Activated CD4-positive, alpha-beta T cell treated with anti-CD3 and anti-CD28 coated beads, Interleukin-2, Interleukin-6, amounts not matched to agents 100 ng/mL and 50 ng/mL, durations not matched to agents 16 hours and 8 hours (primary cell): ENCODE results near the gene MOV10.
"Not testable (repeated sequence)": the region's sequence is repeated elsewhere in the genome, so short reads cannot be mapped to it uniquely, and the experiment has no call there.

ENCODE experiments used
- DNase-seq: peaks from one replicate; pipeline ENCODE4 v3.0.0-alpha.2; 2020

Gene MOV10

GRCh38 chr1:112714313-112715263, 40.1 kb downstream of the MOV10 start:
- DNase-seq = no peak

- DNase-seq = peak; percentile 97
Observed at GRCh38 chr1:112715264-112716053, 41.0 kb downstream of the MOV10 start, which contains the start of gene PPM1J. Gene PPM1J, minus strand, starts transcription at chr1:112715332. Its CDS starts 31 bp downstream, at chr1:112715301.

GRCh38 chr1:112716133-112716720, 41.8 kb downstream of the MOV10 start:
- DNase-seq = peak; percentile 85

GRCh38 chr1:112717263-112717873, 42.9 kb downstream of the MOV10 start:
- no peak for DNase-seq

GRCh38 chr1:112718691-112719418, 44.4 kb downstream of the MOV10 start:
- peak; percentile 83 for DNase-seq

GRCh38 chr1:112719706-112720105, 45.2 kb downstream of the MOV10 start:
- no peak for DNase-seq

GRCh38 chr1:112720800-112721199, 46.3 kb downstream of the MOV10 start:
- no peak for DNase-seq

- DNase-seq = not testable (repeated sequence)
Observed at GRCh38 chr1:112721294-112721693, 46.8 kb downstream of the MOV10 start.

GRCh38 chr1:112721966-112722524, 47.6 kb downstream of the MOV10 start:
- DNase-seq = no peak

GRCh38 chr1:112722601-112723510, 48.4 kb downstream of the MOV10 start:
- DNase-seq = no peak

GRCh38 chr1:112723511-112723839, 49.0 kb downstream of the MOV10 start:
- no peak for DNase-seq

GRCh38 chr1:112724240-112724639, 49.8 kb downstream of the MOV10 start:
- DNase-seq = not testable (repeated sequence)

- no peak for DNase-seq
Observed at GRCh38 chr1:112727716-112728115, 53.3 kb downstream of the MOV10 start.

GRCh38 chr1:112728306-112728971, 54.0 kb downstream of the MOV10 start:
- not testable (repeated sequence) for DNase-seq

GRCh38 chr1:112729011-112729410, 54.6 kb downstream of the MOV10 start:
- not testable (repeated sequence) for DNase-seq

- DNase-seq = no peak
Observed at GRCh38 chr1:112729909-112730308, 55.5 kb downstream of the MOV10 start.

- DNase-seq = no peak
Observed at GRCh38 chr1:112731451-112731850, 57.0 kb downstream of the MOV10 start.

GRCh38 chr1:112735752-112736151, 61.3 kb downstream of the MOV10 start:
- no peak for DNase-seq

GRCh38 chr1:112737573-112737972, 63.1 kb downstream of the MOV10 start:
- no peak for DNase-seq
